Measurements from ENCODE around the gene PKP4.

GRCh38 chr2:158656492-158657229, 199.9 kb downstream of the PKP4 start:
- TF ChIP-seq CTCF (conservative IDR thresholded peaks at IDR 0.05): no peak
- TF ChIP-seq EZH2 (IDR thresholded peaks at IDR 0.05; ENCODE audit: low read depth): no peak

Measured in PC-9 (cell line).